HG03196 (cell line): ENCODE data around the gene ZNF799.
"Not testable (repeated sequence)": the region's sequence is repeated elsewhere in the genome, so short reads cannot be mapped to it uniquely, and the experiment has no call there.

Source experiments
- ATAC-seq: cut with Tn5 transposase; IDR thresholded peaks from one replicate; pipeline ENCODE4 v1.9.1; 2021; ENCODE audit not compliant: unreplicated experiment

ZNF799 gene

GRCh38 chr19:12400633-12401502 lies at the start of gene ZNF799:
ZNF799 (minus strand) TSS chr19:12401271; CDS start chr19:12401070, 201 bp downstream.
- peak; percentile 85 for ATAC-seq

- ATAC-seq = no peak
Measured at GRCh38 chr19:12450844-12451243, 49.8 kb upstream of the ZNF799 start.

DNA sequence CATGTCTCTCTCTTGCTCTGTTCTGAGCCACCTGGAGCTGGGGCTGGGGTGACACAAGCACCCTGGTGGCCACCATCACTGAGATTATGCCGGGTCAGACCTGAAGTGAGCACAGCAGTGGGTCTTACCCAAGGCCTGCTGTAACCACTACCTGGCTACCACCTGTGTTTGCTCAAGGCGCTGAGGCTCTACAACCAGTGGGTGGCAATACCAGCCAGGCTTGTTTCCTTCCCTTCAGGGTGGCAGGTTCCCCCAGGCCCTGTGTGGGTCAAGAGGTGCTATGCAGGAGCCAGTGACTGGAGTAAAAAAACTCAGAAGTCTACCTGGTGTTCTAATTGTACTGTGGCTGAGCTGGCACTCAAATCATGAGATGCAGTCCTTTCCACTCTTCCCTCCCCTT lies 47.7 kb upstream of the ZNF799 start:
- no peak for ATAC-seq

- ATAC-seq = peak; percentile 93
Measured at GRCh38 chr19:12440541-12441316, 39.7 kb upstream of the ZNF799 start, which contains the start of gene ZNF443. ZNF443 (minus strand) TSS chr19:12441021; CDS start chr19:12440914, 107 bp downstream.

- ATAC-seq = peak; percentile 35
Measured at GRCh38 chr19:12439686-12440540, 38.8 kb upstream of the ZNF799 start.

- ATAC-seq = not testable (repeated sequence)
Measured at GRCh38 chr19:12430726-12431299, 29.7 kb upstream of the ZNF799 start.

DNA sequence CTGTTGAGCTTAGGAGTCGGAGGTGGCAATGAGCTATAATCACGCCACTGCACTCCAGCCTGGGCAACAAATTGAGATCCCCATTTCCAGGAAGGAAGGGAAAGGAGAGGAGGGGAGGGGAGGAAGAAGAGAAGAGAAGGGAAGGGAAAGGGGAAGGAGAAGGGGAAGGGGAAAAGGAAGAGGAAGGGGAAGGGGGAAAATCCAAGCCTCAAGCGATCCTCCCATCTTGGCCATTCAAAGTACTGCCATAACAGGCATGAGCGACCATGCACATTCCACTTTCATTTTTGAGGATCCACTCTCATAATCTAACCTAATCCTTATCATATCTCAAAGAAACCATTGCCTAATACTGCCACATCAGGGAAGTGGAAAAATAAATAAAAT lies 24.8 kb upstream of the ZNF799 start:
- ATAC-seq = no peak

DNA sequence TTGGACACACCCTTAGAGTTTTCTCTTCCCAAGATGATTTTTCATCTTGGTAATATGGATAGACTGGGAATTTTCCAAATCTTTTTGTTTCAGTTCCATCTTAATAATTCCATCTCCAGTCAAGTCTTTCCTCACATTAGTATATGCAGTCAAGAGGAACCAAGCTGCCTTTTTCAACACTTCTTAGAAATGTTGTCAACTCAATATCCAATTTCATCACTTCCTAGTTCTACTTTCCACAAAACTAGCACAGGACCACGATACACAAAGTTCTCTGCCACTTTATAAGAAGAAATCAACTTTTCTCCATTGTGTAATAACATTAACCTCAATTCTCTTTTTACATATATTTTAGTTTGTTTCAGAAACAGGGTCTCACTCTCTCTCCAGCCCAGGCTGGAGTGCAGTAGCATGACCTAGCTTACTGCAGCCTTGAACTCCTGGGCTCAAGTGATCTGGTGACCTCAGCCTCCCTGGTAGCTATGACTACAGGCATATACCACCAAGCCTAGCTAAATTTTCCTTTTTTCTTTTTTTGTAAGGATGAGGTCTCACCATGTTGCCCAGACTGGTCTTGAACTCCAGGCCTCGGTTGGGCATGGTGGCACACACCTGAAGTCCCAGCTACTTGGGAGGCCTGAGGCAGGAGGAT lies 24.3 kb upstream of the ZNF799 start:
- ATAC-seq = no peak

DNA sequence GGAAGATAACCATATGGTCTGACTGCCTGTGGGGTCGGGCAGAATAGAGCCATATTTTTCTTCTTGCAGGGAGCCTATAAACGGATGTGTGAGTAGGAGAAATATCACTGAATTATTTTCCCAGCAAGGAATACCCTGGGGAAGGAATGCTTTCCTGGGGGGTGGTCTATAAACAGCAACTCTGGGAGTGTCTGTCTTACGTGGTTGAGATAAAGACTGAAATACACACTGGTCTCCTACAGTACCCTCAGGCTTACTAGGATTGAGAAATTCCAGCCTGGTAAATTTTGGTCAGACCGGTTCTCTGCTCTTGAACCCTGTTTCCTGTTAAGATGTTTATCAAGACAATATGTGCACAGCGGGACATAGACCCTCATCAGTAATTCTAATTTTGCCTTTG lies 16.2 kb upstream of the ZNF799 start:
- not testable (repeated sequence) for ATAC-seq

DNA sequence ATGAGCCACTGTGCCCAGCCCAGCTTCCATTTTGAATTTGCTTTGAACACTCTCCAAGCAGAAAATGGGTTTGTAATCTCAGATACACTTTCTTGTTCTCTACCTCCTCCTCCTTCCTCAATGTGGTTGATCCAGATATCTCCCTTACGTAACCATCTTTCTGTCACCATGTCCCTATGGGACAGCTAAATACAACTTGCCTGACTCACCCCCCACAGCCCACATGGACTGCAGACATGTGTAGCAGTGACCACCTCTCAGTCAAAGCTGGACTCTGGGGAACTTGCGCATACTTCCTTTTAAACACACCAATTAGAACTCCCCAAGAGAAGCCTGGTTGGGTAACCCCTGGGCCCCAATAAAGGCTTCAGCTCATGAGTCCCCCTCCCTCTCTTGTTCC lies 10.8 kb upstream of the ZNF799 start:
- ATAC-seq = no peak

GRCh38 chr19:12399901-12400632 lies 1.0 kb downstream of the ZNF799 start:
- peak; percentile 49 for ATAC-seq

DNA sequence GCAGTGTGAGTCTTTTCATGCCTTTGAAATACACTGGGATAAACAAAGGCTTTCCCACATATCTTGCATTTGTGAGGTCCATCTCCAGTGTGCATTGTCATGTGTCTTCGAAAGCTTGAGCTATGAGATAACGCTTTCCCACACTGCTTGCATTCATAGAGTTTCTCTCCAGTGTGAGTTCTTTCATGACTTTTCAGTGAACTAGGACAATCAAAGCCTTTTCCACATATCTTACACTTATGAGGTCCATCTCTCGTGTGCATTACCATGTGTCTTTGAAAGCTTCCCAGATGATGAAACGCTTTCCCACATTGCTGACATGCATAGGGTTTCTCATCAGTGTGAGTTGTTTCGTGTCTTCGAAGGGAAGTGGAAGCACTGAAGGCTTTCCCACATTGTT lies 9.9 kb downstream of the ZNF799 start:
- ATAC-seq = not testable (repeated sequence)

GRCh38 chr19:12386365-12386764 lies 14.7 kb downstream of the ZNF799 start:
- not testable (repeated sequence) for ATAC-seq

DNA sequence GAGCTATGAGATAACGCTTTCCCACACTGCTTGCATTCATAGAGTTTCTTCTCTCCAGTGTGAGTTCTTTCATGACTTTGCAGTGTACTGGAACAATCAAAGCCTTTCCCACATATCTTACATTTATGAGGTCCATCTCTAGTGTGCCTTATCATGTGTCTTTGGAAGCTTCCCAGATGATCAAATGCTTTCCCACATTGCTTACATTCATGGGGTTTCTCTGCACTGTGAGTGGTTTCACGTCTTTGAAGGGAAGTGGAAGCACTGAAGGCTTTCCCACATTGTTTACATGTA lies 20.7 kb downstream of the ZNF799 start:
- no peak for ATAC-seq

DNA sequence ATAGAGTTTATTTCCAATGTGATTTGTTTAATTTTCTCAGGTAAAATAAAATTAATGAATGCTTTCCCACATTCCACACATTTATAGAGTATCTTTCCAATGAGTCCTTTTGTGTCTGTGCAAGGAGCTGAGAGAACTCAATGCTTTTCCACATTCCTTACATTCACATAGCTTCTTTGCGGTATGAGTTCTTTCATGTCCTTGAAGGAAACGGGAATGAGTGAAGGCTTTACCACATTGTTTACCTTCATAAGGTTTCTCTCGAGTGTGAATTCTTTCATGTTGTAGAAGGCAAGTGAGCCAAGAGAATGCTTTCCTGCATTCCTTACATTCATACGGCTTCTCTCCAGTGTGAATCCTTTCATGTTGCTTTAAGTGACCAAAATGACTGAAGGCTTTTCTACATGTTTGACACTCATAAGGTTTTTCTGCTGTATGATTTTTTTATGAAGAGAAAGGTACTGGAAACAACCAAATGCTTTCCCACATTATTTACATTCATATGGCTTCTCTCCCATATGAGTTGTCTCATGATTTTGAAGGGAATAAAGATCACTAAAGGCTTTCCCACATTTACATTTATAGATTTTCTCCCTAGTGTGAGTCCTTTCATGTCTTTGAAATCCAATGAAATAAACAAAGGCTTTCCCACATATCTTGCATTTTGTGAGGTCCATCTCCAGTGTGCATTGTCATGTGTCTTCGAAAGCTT lies 21.2 kb downstream of the ZNF799 start:
- ATAC-seq = no peak

DNA sequence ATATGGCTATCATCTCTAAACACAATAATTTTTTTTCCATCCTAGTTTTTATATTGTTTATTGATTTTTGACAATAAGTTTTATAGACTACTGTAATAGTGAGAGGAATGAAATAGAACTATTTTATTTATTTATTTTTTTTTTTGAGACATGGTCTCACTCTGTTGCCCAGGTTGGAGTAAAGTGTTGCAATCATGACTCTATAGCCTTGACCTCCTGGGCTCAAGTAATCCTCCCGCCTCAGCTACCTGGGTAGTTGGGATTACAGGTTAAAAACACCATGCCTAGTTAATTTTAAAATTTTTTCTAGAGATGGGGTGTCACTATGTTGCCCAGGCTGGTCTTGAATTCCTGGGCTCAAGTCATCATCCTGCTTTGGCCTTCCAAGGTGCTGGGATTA lies 27.0 kb downstream of the ZNF799 start:
- ATAC-seq = no peak

- ATAC-seq = peak; percentile 87
Measured at GRCh38 chr19:12365236-12366162, 35.6 kb downstream of the ZNF799 start, which contains the start of gene ZNF442. ZNF442 (minus strand) TSS chr19:12365683; CDS start chr19:12363631, 2,052 bp downstream.
